Chondrocyte (in vitro differentiated cells): ENCODE measurements around the gene GUK1. TPM values are rescaled to one million over a fixed set of nuclear protein-coding genes. Genes with fewer than 3 reads are reported as not detected.

Source experiments
- DNase-seq: peaks from one replicate; pipeline ENCODE4 v3.0.0; 2021; ENCODE audit warnings: mixed read lengths, low spot score
- H3K27ac Mint-ChIP-seq: one replicate; pipeline ENCODE4 v1.8.0; 2021; ENCODE audit warnings: mild to moderate bottlenecking, moderate library complexity, mixed read lengths; ENCODE audit not compliant: unreplicated experiment
- H3K27me3 Mint-ChIP-seq: 2 replicates; pipeline ENCODE4 v1.8.0; 2021; ENCODE audit warnings: low read depth, mixed read lengths
- H3K36me3 Mint-ChIP-seq: 2 replicates; pipeline ENCODE4 v1.8.0; 2021; ENCODE audit warnings: low read depth, mixed read lengths
- H3K4me1 Mint-ChIP-seq: 2 replicates; pipeline ENCODE4 v1.8.0; 2021; ENCODE audit warnings: low read depth, mild to moderate bottlenecking, mixed read lengths
- H3K4me3 Mint-ChIP-seq: one replicate; pipeline ENCODE4 v1.8.0; 2021; ENCODE audit warnings: mild to moderate bottlenecking, moderate library complexity, mixed read lengths; ENCODE audit not compliant: unreplicated experiment
- H3K9me3 Mint-ChIP-seq: 2 replicates; pipeline ENCODE4 v1.8.0; 2021; ENCODE audit warnings: low read depth, mixed read lengths
- total RNA-seq: library from RNA; stranded (reverse); gene quantifications from 3 replicates; pipeline ENCODE4 v1.2.1, GENCODE V29; 2021
- TF ChIP-seq, protein P1 (sequence below): fragments of 200-600 bp; sonication (generic); IDR thresholded peaks from 2 replicates; pipeline ENCODE4 v1.5.0; 2021; ENCODE audit warnings: antibody characterized with exemption, mild to moderate bottlenecking, moderate library complexity

The GUK1 gene
- total RNA-seq, 1 donor from 2014 or later = 196 TPM

DNA sequence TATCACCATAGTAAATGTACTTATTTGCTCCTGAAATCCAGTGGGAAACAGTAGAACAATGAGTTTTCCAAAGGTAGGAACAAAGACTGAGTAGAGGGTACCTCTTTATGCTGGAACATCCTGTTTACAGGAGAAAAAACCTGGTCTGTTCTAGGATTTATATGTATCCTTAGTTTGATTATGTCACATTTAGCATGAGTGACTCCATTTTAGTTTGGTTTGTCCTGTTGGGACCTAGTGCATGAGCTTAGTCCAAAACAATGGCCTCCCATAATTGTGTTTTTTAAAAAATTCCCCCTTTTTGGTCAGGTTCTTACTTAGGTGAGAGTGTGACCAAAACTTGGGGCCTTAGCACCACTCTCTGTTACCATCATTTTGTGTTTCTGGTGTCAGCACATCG, 27.5 kb upstream of the GUK1 start:
- peaks cover 21% of the 10 kb centered on the region for H3K4me1 Mint-ChIP-seq
- no peak overlapping the region for H3K27ac Mint-ChIP-seq
- TF ChIP-seq, protein P1, sequence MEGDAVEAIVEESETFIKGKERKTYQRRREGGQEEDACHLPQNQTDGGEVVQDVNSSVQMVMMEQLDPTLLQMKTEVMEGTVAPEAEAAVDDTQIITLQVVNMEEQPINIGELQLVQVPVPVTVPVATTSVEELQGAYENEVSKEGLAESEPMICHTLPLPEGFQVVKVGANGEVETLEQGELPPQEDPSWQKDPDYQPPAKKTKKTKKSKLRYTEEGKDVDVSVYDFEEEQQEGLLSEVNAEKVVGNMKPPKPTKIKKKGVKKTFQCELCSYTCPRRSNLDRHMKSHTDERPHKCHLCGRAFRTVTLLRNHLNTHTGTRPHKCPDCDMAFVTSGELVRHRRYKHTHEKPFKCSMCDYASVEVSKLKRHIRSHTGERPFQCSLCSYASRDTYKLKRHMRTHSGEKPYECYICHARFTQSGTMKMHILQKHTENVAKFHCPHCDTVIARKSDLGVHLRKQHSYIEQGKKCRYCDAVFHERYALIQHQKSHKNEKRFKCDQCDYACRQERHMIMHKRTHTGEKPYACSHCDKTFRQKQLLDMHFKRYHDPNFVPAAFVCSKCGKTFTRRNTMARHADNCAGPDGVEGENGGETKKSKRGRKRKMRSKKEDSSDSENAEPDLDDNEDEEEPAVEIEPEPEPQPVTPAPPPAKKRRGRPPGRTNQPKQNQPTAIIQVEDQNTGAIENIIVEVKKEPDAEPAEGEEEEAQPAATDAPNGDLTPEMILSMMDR = no peak
- no peak overlapping the region for H3K4me3 Mint-ChIP-seq
- H3K36me3 Mint-ChIP-seq = no peaks in the 10 kb centered on the region
- peaks cover 2% of the 10 kb centered on the region for H3K9me3 Mint-ChIP-seq
- no peaks in the 10 kb centered on the region for H3K27me3 Mint-ChIP-seq
- no peak for DNase-seq

DNA sequence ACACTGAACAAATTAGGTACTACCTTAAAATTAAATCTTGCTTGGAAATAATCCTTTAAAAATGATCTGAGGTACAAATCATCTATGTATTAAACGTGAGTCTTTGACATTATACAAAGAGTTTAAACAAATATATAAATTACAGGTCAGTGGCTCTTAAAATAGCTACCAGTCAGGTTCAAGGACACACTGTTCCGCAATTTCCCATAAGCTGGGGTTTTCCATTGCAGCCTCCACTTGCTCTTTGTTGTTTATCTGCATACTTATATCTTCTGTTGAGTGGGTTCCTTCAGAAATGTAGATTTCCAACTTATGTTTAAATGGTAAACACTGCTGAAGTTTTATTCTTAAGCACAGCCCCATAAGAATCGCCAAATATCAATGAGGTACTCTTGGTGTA, 25.3 kb upstream of the GUK1 start:
- Mint-ChIP-seq H3K4me3 (no peak overlapping the region), H3K4me1 (peaks cover 7% of the 10 kb centered on the region), H3K36me3 (no peaks in the 10 kb centered on the region), H3K27me3 (no peaks in the 10 kb centered on the region), H3K9me3 (peaks cover 5% of the 10 kb centered on the region), H3K27ac (no peak overlapping the region)
- DNase-seq = no peak
- TF ChIP-seq, protein P1 = no peak

DNA sequence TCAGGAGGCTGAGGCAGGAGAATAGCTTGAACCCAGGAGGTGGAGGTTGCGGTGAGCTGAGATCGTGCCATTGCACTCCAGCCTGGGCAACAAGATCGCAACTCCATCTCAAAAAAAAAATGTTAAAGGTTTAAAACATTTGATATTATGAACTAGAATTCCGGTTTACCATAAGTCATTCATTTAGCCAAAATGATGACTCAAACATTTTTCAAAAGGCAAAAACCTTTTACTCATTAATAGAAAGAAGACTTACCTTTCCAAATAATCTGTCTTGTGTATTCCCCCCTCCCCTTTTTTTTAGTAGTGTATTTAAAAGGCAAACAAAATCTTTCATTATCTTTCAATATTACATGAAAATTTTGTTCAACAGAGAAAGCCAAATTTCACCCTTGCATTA, 22.7 kb upstream of the GUK1 start:
- H3K36me3 Mint-ChIP-seq = no peaks in the 10 kb centered on the region
- H3K4me3 Mint-ChIP-seq = no peak overlapping the region

DNA sequence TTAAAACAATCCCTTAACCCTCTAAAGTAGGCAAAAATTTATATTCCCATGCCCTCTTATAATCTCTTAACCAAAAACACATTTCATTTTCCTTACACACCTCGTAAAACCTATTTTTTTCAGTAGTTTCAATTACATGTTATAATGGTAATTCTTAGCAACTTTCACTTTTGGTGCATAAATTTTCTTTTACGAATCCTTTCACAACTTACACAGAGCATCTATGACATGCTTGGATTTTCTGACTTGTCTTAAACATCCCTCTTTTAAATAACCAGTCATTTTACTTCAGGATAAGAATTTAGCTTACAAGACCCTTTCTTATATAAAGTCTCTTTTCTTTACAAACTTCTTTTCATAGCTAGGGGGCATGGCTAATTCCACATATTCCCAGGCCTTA, 22.0 kb upstream of the GUK1 start:
- peaks cover 5% of the 10 kb centered on the region for H3K9me3 Mint-ChIP-seq
- H3K27me3 Mint-ChIP-seq = peaks cover 6% of the 10 kb centered on the region
- H3K27ac Mint-ChIP-seq = no peak overlapping the region
- TF ChIP-seq, protein P1 = no peak
- H3K36me3 Mint-ChIP-seq = no peaks in the 10 kb centered on the region
- H3K4me1 Mint-ChIP-seq = peaks cover 12% of the 10 kb centered on the region
- H3K4me3 Mint-ChIP-seq = no peak overlapping the region
- no peak for DNase-seq

More for the DNA sequence above, 22.7 kb upstream of the GUK1 start:
- no peak for DNase-seq
- TF ChIP-seq, protein P1 = no peak
- Mint-ChIP-seq H3K27me3 (peaks cover 2% of the 10 kb centered on the region), H3K27ac (no peak overlapping the region), H3K4me1 (peaks cover 12% of the 10 kb centered on the region), H3K9me3 (peaks cover 5% of the 10 kb centered on the region)

DNA sequence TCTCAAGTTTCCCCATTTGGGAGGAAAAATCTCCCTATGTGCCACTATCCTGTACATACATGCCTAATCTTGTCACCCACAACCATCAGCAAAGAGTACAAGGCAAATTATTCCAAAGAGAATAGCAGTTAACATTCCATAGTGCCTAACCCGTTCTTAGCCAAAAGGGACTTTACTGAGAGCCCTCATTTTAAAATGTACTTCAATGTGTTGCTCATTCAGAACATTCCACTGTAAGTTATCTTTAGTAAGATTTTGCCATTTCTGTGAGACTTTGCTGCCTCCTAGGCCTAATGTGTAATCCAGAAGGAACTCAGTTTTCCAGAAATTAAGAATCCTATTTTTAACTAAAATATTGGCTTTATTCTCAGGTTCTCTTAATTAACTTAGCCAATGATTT, 19.7 kb upstream of the GUK1 start:
- H3K27me3 Mint-ChIP-seq = peaks cover 11% of the 10 kb centered on the region

More for the DNA sequence above, 19.7 kb upstream of the GUK1 start:
- H3K36me3 Mint-ChIP-seq = no peaks in the 10 kb centered on the region
- TF ChIP-seq, protein P1 = peak; percentile 34
- DNase-seq = no peak
- H3K9me3 Mint-ChIP-seq = peaks cover 5% of the 10 kb centered on the region
- peak overlapping the region; percentile 39 for H3K27ac Mint-ChIP-seq
- peaks cover 12% of the 10 kb centered on the region for H3K4me1 Mint-ChIP-seq
- no peak overlapping the region for H3K4me3 Mint-ChIP-seq
